Left lung (tissue), 10 donors: ENCODE data around the gene PBX1. TPM values are rescaled to one million over a fixed set of nuclear protein-coding genes. Genes with fewer than 3 reads are reported as not detected.

Experiments used
- ATAC-seq: fragments of 200-7000 bp; cut with Tn5 transposase; one replicate; pipeline ENCODE4 v1.9.1; 2020; ENCODE audit warnings: moderate library complexity
- DNase-seq, 4 donors: peaks; one replicate each; pipeline ENCODE4 v3.0.0-alpha.2; 2013 to 2020
- H3K27ac ChIP-seq, 2 donors: fragments of 200-600 bp; sonication (generic) in 1 of 2; one replicate each; pipeline versions ENCODE4 v1.5.0 to v1.8.0; 2020 to 2021
- H3K27me3 ChIP-seq, 2 donors: fragments of 200-600 bp; sonication (generic) in 1 of 2; one replicate each; pipeline versions ENCODE4 v1.5.0 to v1.8.0; 2020 to 2021
- H3K36me3 ChIP-seq, 2 donors: fragments of 200-600 bp; sonication (generic) in 1 of 2; one replicate each; pipeline versions ENCODE4 v1.5.0 to v1.8.0; 2020 to 2021
- H3K4me1 ChIP-seq, 2 donors: fragments of 200-600 bp; one replicate each; pipeline ENCODE4 v1.8.0; 2021
- H3K4me3 ChIP-seq, 2 donors: fragments of 200-600 bp; sonication (generic) in 1 of 2; one replicate each; pipeline versions ENCODE4 v1.5.0 to v1.8.0; 2020 to 2021; ENCODE audit warnings: mild to moderate bottlenecking in 1 of 2
- H3K9me3 ChIP-seq, 2 donors: fragments of 200-600 bp; sonication (generic) in 1 of 2; one replicate each; pipeline versions ENCODE4 v1.5.0 to v1.8.0; 2020 to 2021
- intact Hi-C, 2 donors: fragments of 100-400 bp; cut with DNase I; formaldehyde crosslinking; loops; one replicate each; pipeline versions ENCODE4 v1.11.2 to v1.14.2; 2022
- polyA plus RNA-seq, 6 donors: library from polyadenylated mRNA; unstranded; fragments of 120-200 nt; gene quantifications; one replicate each; pipeline ENCODE4 v1.2.1, GENCODE V29; 2013; ENCODE audit not compliant: insufficient read length in 6 of 6
- total RNA-seq, 2 donors: library from RNA; stranded (reverse); fragmentation: NEBNext Ultra II Directional; extraction: Animal tissue kit (Norgen Biotek cat#: 25700); gene quantifications; one replicate each; pipeline ENCODE4 v1.2.1, GENCODE V29; 2021
- TF ChIP-seq, protein P1 (sequence below), 2 donors: fragments of 200-600 bp; sonication (generic) in 1 of 2; IDR thresholded peaks; one replicate each; pipeline versions ENCODE4 v1.5.0 to v1.8.0; 2021; ENCODE audit warnings: antibody characterized with exemption in 2 of 2
- donor health status: DM: no; HTN: yes; CAD: no.
- donor health status: DM: no; HTN: no; CAD: no.

The PBX1 gene
- total and polyA plus RNA-seq, 8 donors = 44.5 to 133 (median 127) TPM

- Histone ChIP-seq H3K4me1 (no peaks in the 10 kb centered on the region), H3K27me3 (no peaks in the 10 kb centered on the region), H3K27ac (no peak overlapping the region), H3K36me3 (no peaks in the 10 kb centered on the region), H3K4me3 (no peak overlapping the region), H3K9me3 (no peaks in the 10 kb centered on the region)
- TF ChIP-seq, protein P1, sequence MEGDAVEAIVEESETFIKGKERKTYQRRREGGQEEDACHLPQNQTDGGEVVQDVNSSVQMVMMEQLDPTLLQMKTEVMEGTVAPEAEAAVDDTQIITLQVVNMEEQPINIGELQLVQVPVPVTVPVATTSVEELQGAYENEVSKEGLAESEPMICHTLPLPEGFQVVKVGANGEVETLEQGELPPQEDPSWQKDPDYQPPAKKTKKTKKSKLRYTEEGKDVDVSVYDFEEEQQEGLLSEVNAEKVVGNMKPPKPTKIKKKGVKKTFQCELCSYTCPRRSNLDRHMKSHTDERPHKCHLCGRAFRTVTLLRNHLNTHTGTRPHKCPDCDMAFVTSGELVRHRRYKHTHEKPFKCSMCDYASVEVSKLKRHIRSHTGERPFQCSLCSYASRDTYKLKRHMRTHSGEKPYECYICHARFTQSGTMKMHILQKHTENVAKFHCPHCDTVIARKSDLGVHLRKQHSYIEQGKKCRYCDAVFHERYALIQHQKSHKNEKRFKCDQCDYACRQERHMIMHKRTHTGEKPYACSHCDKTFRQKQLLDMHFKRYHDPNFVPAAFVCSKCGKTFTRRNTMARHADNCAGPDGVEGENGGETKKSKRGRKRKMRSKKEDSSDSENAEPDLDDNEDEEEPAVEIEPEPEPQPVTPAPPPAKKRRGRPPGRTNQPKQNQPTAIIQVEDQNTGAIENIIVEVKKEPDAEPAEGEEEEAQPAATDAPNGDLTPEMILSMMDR (IDR thresholded peaks at IDR 0.05) = no peak
- no peak for ATAC-seq
- intact Hi-C loops = no loop called here
- DNase-seq = no peak
Measured at GRCh38 chr1:164858096-164858632, 299.2 kb downstream of the PBX1 start.

DNA sequence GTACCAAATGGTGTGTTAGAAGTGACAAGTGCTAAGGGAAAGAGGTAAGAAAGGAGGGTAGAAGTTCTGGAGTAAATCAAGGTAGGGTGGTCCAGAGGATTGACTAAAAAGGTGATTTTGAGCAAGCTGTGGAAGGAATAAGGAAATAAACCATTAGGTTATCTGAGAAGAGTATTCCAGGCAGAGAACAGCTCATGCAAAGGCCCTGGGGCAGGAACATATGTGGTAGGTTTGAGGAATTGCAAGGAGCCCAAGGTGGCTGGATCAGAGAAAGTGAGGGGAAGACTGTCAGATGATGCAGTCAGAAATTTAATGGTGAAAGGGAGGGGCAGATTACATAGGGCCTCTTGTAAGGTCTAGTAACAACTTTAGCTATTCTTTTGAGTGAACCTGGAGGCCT is 302.6 kb downstream of the PBX1 start:
- Histone ChIP-seq H3K9me3 (no peaks in the 10 kb centered on the region), H3K27ac (no peak overlapping the region), H3K27me3 (no peaks in the 10 kb centered on the region), H3K4me1 (no peaks in the 10 kb centered on the region), H3K4me3 (no peak overlapping the region), H3K36me3 (no peaks in the 10 kb centered on the region)
- intact Hi-C loops = no loop called here
- ATAC-seq (no peak), DNase-seq (no peak)
- TF ChIP-seq, protein P1 (IDR thresholded peaks at IDR 0.05) = no peak

DNA sequence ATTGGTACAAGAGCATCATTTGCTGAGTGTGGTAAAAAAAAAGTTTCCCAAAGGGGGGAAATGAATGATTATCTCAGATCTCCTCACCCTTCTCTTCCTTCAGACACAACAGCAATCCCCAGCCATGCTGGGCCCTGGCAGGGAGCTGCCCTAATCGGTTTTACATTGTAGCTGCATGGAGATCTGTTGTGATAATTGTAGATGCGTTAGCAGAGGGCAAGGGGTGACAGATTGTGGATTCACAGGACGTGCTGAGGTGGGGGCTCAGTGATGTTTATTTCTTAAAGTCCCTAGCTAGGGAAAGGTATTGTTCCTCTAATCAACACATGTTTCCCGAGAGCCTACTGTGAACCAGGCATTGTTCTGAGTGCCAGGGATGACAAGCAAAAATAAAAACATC is 304.1 kb downstream of the PBX1 start:
- Histone ChIP-seq H3K27ac (no peak overlapping the region), H3K9me3 (no peaks in the 10 kb centered on the region), H3K4me3 (no peak overlapping the region), H3K36me3 (no peaks in the 10 kb centered on the region), H3K27me3 (no peaks in the 10 kb centered on the region), H3K4me1 (no peaks in the 10 kb centered on the region)
- DNase-seq (no peak), ATAC-seq (no peak)
- intact Hi-C loops = no loop called here
- TF ChIP-seq, protein P1 (IDR thresholded peaks at IDR 0.05) = no peak

GRCh38 chr1:164864161-164864560 is 305.2 kb downstream of the PBX1 start:
- Histone ChIP-seq H3K4me3 (no peak overlapping the region), H3K36me3 (no peaks in the 10 kb centered on the region), H3K27me3 (no peaks in the 10 kb centered on the region), H3K4me1 (no peaks in the 10 kb centered on the region), H3K9me3 (no peaks in the 10 kb centered on the region), H3K27ac (no peak overlapping the region)
- TF ChIP-seq, protein P1 (IDR thresholded peaks at IDR 0.05) = no peak
- DNase-seq = no peak
- no peak for ATAC-seq
- intact Hi-C loops = no loop called here

DNA sequence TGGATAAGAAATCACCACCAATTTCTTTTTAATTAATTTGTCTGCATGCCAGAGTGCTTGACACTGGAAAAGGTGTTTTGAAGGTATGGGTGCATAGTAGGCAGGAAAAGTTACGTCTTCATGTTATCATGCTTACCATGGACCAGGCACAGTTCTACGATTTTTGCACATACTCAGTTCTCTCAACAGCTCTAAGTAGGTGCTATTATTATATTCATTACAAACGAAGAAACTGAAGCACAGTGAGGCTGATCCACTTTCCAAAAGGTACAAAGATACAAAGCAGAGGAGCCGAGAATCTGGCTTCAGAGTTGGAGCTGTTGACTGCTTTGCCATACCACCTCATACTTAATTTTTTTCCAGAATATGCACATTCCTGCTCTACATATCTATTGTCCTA is 306.4 kb downstream of the PBX1 start:
- Histone ChIP-seq H3K27me3 (no peaks in the 10 kb centered on the region), H3K27ac (no peak overlapping the region), H3K9me3 (no peaks in the 10 kb centered on the region), H3K4me3 (no peak overlapping the region), H3K36me3 (no peaks in the 10 kb centered on the region), H3K4me1 (no peaks in the 10 kb centered on the region)
- TF ChIP-seq, protein P1 (IDR thresholded peaks at IDR 0.05) = no peak
- ATAC-seq (no peak), DNase-seq (no peak)
- intact Hi-C loops = no loop called here
